ENCODE measurements around the gene HCAR1. TPM values are rescaled to one million over a fixed set of nuclear protein-coding genes. Genes with fewer than 3 reads are reported as not detected.
"Not testable (repeated sequence)": the region's sequence is repeated elsewhere in the genome, so short reads cannot be mapped to it uniquely, and the experiment has no call there.

HCAR1 gene
- total RNA-seq, 2 donors from 2014 or later = 0.11 TPM; not detected in 1

- no peak for TF ChIP-seq CTCF (IDR thresholded peaks at IDR 0.05)
- H3K9ac ChIP-seq (ENCODE audit: low read depth in 2 of 2, low read length in 2 of 2) = no peak overlapping the region
- no peaks in the 10 kb centered on the region for H3K4me1 ChIP-seq
- no peaks in the 10 kb centered on the region for H3K36me3 ChIP-seq
- no peak overlapping the region for H3K4me3 ChIP-seq
- no peaks in the 10 kb centered on the region for H3K9me3 ChIP-seq
- intact Hi-C loops (cut with DNase I) = no loop called here
- no peak for DNase-seq
- no peaks in the 10 kb centered on the region for H3K27me3 ChIP-seq
- no peak overlapping the region for H3K27ac ChIP-seq
Observed at GRCh38 chr12:122724641-122725243, 5.9 kb downstream of the HCAR1 start.

GRCh38 chr12:122722387-122722786 is 8.3 kb downstream of the HCAR1 start:
- no peaks in the 10 kb centered on the region for H3K27me3 ChIP-seq
- DNase-seq = no peak
- H3K4me3 ChIP-seq = no peak overlapping the region
- H3K27ac ChIP-seq = no peak overlapping the region
- no peaks in the 10 kb centered on the region for H3K36me3 ChIP-seq
- no peaks in the 10 kb centered on the region for H3K9me3 ChIP-seq
- no peak overlapping the region for H3K9ac ChIP-seq (ENCODE audit: low read depth in 2 of 2, low read length in 2 of 2)
- no peaks in the 10 kb centered on the region for H3K4me1 ChIP-seq
- intact Hi-C loops (cut with DNase I) = no loop called here
- TF ChIP-seq CTCF (IDR thresholded peaks at IDR 0.05) = no peak

- Histone ChIP-seq H3K4me3 (no peak overlapping the region), H3K4me1 (no peaks in the 10 kb centered on the region), H3K27ac (no peak overlapping the region), H3K36me3 (no peaks in the 10 kb centered on the region), H3K9me3 (no peaks in the 10 kb centered on the region), H3K27me3 (no peaks in the 10 kb centered on the region), H3K9ac (ENCODE audit: low read depth in 2 of 2, low read length in 2 of 2) (no peak overlapping the region)
- TF ChIP-seq CTCF (IDR thresholded peaks at IDR 0.05) = no peak
- intact Hi-C loops (cut with DNase I) = no loop called here
- DNase-seq = no peak
Observed at GRCh38 chr12:122721057-122721545, 9.5 kb downstream of the HCAR1 start.

- intact Hi-C loops (cut with DNase I); H3K36me3 ChIP-seq; H3K4me1 ChIP-seq; H3K27ac ChIP-seq; H3K27me3 ChIP-seq; H3K9ac ChIP-seq (ENCODE audit: low read depth in 2 of 2, low read length in 2 of 2); DNase-seq; H3K9me3 ChIP-seq; H3K4me3 ChIP-seq: not testable (repeated sequence)
Observed at GRCh38 chr12:122716658-122717057, 14.0 kb downstream of the HCAR1 start, which contains the start of gene HCAR3. HCAR3 (minus strand) TSS chr12:122716811; CDS start chr12:122716737, 74 bp downstream.

GRCh38 chr12:122715211-122715610 is 15.4 kb downstream of the HCAR1 start:
- H3K36me3 ChIP-seq; H3K9ac ChIP-seq (ENCODE audit: low read depth in 2 of 2, low read length in 2 of 2); H3K4me1 ChIP-seq; H3K4me3 ChIP-seq; H3K27me3 ChIP-seq; H3K9me3 ChIP-seq; DNase-seq; H3K27ac ChIP-seq; intact Hi-C loops (cut with DNase I): not testable (repeated sequence)

- intact Hi-C loops (cut with DNase I); H3K9ac ChIP-seq (ENCODE audit: low read depth in 2 of 2, low read length in 2 of 2); H3K9me3 ChIP-seq; H3K27ac ChIP-seq; H3K4me1 ChIP-seq; H3K4me3 ChIP-seq; H3K27me3 ChIP-seq; DNase-seq; H3K36me3 ChIP-seq: not testable (repeated sequence)
Observed at GRCh38 chr12:122713491-122714188, 17.0 kb downstream of the HCAR1 start.

- H3K4me3 ChIP-seq; intact Hi-C loops (cut with DNase I); DNase-seq; H3K27ac ChIP-seq; H3K36me3 ChIP-seq; H3K4me1 ChIP-seq; H3K9ac ChIP-seq (ENCODE audit: low read depth in 2 of 2, low read length in 2 of 2); H3K27me3 ChIP-seq; H3K9me3 ChIP-seq: not testable (repeated sequence)
Observed at GRCh38 chr12:122711266-122711665, 19.4 kb downstream of the HCAR1 start.

GRCh38 chr12:122710341-122710740 is 20.3 kb downstream of the HCAR1 start:
- intact Hi-C loops (cut with DNase I); H3K27ac ChIP-seq; H3K4me3 ChIP-seq; H3K4me1 ChIP-seq; H3K36me3 ChIP-seq; H3K9ac ChIP-seq (ENCODE audit: low read depth in 2 of 2, low read length in 2 of 2); H3K27me3 ChIP-seq; DNase-seq; H3K9me3 ChIP-seq: not testable (repeated sequence)

- H3K36me3 ChIP-seq; H3K27ac ChIP-seq; H3K4me3 ChIP-seq; H3K4me1 ChIP-seq; H3K9me3 ChIP-seq; H3K27me3 ChIP-seq; DNase-seq; intact Hi-C loops (cut with DNase I); H3K9ac ChIP-seq (ENCODE audit: low read depth in 2 of 2, low read length in 2 of 2): not testable (repeated sequence)
Observed at GRCh38 chr12:122709287-122709686, 21.4 kb downstream of the HCAR1 start.

- H3K4me3 ChIP-seq; H3K36me3 ChIP-seq; H3K4me1 ChIP-seq; intact Hi-C loops (cut with DNase I); DNase-seq; H3K27me3 ChIP-seq; H3K9me3 ChIP-seq; H3K9ac ChIP-seq (ENCODE audit: low read depth in 2 of 2, low read length in 2 of 2); H3K27ac ChIP-seq: not testable (repeated sequence)
Observed at GRCh38 chr12:122703841-122704240, 26.8 kb downstream of the HCAR1 start.
